Stimulated activated CD4-positive, alpha-beta T cell treated with anti-CD3 and anti-CD28 coated beads, Interleukin-12 subunit alpha, Interleukin-12 subunit beta, amount 100 ng/mL, for 48 hours (primary cell): ENCODE measurements around the gene OR2Y1.
A peak's percentile ranks its signal among the peaks of the same experiment; 100 is the strongest.
"Not testable (repeated sequence)": the region's sequence is repeated elsewhere in the genome, so short reads cannot be mapped to it uniquely, and the experiment has no call there.

Experiments used
- DNase-seq, 3 donors: peaks; one replicate each; pipeline ENCODE4 v3.0.0-alpha.2; 2020; ENCODE audit warnings: low read depth in 2 of 3, low spot score in 1 of 3

OR2Y1 gene

DNA sequence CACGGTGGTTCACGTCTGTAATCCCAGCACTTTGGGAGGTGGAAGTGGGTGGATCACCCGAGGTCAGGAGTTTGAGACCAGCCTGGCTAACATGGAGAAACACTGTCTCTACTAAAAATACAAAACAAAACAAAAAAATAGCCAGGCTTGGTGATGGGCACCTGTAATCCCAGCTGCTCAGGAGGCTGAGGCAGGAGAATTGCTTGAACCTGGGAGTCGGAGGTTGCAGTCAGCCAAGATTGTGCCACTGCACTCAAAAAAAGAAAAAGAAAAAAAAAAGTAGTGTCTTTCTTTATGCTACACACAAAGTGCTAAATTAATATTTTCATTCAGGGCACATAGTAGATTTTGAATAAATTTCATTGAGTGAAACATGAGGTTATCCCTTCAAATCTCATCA, 1.1 kb upstream of the OR2Y1 start:
- DNase-seq = not testable (repeated sequence)

DNA sequence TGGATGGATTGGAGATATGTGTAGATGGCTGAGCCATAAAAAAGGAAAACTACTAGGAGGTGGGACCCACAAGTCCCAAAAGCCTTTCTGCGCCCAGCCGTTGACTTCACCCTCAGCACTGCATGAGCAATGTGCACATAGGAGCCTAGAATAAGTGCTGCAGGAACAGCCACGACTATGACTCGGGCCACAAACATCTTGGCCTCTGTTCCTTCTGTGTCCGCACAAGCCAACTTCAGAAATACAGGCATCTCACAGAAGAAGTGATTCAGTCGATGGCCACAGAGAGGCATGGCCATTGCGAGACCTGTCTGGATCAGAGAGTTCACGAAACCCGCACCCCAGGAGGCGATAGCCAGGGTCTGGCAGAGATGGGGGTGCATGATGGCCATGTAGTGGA, 587 bp downstream of the OR2Y1 start:
- no peak for DNase-seq

DNA sequence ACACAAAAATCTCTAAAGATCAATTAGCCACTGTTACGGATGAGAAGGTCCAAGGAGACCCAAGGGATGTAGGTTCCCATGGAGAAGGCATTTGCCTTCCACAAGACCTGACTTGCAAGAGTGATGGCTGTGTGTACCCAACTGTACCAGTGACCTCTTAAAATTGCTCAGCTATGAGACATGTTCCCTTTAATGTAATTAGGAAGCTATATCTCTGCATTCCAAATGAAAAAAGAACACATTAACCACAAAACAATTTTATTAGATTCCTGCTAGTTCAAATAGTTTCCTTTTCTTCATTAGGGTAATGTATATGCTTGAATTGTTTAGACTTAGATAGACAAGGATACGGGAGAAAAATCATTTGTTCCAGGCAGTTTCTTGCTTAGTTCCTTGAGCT, 3.3 kb downstream of the OR2Y1 start:
- DNase-seq = no peak

DNA sequence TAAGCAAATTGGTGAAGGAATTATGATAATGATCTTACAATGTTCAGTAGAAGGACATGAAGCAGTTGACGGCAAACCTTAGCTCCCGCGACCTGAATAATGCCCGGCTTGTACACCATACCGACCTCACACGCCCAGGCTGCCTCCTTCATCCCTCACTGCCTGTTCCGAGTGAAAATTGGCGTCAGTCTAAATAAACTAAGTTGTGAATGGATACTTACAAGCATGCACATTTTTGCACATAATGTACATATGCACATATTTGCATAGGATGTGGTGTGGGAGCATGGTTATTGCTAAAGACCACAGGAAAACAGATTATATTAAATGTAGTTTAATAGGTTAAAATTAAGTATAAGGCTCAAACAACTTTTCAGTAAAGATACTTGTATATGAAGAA, 14.9 kb downstream of the OR2Y1 start:
- no peak for DNase-seq

DNA sequence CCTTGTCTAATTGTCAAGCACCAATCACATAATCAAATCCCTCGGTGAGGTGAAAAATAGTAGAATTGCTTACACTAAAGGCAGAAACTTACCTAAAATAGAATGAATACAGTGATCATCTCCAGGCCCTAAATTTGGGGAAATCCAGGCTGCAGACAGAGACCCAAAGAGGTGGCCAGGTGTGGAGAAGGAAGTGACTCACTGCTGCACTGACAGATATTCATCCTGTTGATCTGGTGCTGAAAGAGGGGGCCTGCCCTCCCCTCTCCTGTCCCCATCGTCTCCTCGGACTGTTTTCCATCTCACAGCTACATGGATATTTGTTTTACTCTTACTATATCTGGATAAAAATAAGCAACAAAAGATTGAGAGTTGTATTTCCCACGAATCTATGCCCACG, 15.9 kb downstream of the OR2Y1 start:
- no peak for DNase-seq

DNA sequence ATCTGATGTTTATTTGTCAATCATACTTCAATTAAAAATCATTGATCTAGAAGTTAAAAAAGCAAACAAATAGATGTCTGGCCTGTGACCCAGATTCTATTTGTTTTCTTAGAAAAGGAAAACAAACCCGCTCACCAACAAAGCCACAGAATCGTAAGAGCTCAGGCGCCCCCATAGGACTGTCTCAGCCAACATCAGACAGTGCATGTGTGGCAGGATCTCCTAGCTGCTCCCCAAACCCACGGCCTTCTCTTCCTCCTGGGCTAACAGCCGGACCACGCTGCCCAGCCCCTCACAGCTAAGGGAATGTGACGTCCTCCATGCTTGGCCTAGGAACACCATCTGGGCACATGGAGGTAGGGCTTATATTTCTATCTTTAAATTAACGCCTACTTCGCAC, 19.4 kb downstream of the OR2Y1 start:
- no peak for DNase-seq

DNA sequence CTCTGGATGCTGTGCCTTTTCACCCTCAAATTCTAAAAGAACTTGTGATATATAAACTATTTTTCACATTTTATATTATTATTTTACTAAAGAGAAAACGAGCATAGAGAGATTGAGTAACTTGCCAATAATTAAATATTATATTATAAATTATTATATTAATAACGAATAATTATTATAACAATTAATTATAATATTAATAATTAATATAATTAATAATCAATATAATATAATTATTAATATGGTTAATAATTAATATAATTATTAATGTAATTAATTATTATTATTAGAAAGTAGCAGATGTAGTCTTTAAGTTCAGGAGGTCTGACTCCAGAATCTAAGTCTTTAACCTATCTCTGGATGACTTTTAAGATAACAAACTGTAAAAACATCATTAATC, 20.1 kb downstream of the OR2Y1 start:
- DNase-seq = no peak

DNA sequence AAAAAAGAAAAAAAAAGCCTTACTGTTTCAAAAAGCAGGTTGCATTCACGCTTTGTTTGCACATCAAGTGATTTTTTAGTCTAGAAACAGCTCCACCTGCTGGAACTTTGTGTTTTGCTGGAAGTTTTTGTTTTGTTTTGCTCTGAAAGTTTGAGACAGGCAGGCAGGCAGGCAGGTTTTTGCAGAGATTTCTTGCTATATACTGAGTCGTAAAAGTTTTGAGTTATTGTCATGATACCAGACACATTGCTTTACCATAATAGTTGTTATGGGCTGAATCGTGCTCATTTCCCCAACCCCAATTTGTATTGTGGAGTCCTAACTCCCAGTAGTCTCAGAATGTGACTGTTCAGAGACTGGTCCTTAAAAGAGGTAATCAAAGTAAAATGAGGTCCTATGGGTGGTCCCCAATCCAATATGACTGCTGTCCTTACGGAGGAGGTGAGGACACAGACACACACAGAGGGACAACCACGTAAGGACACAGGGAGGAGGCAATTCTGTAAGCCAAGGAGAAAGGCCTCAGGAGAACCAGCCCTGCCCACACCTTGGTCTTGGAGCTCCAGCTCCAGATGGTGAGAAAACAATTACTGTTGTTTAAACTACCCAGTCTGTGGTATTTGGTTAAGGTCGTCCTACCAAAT, 20.9 kb downstream of the OR2Y1 start:
- peak in 2 of 3 donors; percentile 8 to 49 for DNase-seq

DNA sequence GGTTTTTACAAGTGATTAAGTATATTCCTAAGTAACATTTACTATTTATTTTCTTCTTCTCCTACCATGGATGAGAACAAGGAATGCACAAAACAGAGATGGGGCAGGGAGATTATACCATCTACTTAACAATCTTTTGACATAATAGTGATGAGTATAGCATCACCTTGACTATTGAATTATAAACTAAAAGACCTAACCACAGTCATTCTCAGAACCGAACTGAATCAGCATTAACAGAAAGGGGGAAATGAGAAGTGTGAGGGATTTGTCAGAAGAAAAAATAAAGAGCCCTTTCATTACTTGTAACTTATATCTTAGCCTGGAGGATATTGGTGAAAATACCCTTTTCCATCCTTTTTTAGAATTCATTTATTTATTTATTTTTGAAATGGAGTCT, 21.9 kb downstream of the OR2Y1 start:
- DNase-seq = no peak

DNA sequence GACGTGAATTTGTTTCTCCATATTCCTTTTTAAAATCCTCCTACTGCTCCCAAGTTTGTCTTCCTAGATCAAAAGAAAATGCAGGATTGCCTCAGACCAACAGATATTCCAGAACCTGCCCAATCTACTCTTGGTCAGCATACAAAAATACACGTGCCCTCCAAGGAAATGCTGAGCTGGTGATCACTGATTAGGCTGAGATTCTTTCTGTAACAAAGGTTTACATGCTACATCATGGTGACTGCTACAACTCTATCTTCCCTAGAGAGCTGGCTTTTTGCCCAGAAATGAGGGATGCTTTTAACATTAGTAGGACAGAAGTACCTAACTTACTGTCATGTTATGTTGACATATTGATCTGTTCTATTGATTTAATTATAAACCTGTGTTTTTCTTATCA, 35.5 kb downstream of the OR2Y1 start:
- DNase-seq = no peak

DNA sequence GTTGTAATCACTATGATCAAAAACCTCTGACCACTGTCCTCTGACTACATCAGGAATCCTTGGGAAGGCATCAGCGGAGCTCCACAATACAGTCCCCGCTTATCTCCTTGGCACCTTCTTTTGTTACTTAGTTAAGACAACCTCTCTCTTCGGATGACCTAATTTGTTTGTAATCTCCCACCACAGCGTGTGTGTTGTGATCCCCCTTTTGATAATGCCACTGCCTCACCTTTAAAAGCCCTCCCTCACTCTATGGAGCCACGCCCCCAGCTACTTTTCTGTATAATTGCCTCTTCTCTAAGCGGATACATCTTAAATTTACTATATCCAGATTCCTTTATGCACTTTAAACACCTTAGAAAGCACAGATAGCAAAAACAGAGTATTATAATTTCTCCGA, 35.9 kb downstream of the OR2Y1 start:
- no peak for DNase-seq

DNA sequence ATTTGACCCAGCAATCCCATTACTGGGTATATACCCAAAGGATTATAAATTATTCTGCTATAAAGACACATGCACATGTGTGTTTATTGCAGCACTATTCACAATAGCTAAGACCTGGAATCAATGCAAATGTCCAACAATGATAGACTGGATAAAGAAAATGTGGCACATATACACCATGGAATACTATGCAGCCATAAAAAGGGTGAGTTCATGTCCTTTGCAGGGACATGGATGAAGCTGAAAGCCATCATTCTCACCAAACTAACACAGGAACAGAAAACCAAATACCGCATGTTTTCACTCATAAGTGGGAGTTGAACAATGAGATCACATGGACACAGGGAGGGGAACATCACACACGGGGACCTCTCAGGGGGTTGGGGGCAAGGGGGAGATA, 36.5 kb downstream of the OR2Y1 start:
- not testable (repeated sequence) for DNase-seq

DNA sequence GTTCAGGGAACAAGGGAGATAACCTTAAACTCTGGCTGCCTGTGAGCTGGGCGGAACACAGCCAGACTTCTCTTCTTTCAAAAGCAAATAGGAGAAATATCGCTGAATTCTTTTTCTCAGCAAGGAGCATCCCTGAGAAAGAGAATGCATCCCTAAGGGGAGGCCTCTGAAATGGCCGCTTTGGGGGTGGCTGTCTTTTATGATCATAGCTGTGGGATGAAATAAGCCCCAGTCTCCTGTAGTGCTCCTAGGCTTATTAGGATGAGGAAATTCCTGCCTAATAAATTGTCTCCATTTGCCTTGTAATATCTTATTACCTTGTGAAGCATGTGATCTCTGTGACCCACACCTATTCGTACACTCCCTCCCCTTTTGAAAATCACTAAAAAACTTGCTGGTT, 39.4 kb downstream of the OR2Y1 start:
- DNase-seq = not testable (repeated sequence)

DNA sequence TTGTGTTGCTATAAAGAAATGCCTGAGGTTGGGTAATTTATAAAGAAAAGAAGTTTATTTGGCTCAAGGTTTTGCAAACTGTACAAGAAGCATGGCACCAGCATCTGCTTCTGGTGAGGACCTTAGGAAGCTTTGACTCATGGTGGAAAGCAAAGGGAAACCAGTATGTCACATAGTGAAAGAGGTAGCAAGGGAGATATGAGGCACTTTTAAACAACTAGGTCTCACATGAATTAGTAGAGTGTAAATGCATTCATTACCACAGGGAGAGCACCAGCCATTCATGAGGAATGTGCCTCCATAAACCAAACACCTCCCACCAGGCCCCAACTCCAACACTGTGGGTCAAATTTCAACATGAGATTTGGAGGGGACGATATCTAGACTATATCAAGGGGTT, 40.8 kb downstream of the OR2Y1 start:
- DNase-seq = no peak

DNA sequence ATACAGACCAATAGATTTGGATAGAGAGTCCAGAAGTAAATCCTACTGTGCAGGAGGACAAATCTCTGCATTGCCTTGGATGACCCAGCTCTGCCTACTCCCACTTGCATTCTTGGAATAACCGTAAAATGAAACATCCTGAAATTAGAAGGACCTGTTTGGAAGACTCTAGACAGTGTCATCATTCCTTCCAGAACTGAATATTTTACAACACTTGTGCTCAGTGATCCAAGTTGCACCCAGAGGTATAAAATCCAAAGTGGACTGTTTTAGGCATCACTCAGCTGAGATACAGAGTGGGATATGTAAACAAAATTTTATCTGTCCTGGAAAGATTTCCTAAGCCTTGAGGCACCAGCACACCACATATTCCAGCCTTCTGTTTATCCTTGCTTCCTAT, 43.7 kb downstream of the OR2Y1 start:
- DNase-seq = no peak

DNA sequence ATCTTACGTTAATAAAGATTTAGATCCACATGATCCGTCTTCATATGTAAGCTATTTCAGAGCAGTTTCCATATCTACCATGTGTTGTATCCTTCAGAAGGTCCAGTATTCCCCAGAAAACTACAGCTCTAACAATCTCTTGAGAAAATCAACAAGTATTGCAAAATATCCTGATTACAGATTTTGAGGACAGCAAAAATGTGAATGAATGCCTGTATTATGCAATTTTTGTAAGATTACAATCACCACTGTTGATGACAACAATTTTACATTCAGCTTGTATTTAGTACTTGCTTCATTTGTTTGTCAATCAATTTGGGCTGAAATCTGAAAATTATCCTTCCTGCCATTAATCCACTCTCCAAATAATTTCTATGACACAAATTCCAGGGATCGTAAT, 47.4 kb downstream of the OR2Y1 start:
- no peak for DNase-seq

DNA sequence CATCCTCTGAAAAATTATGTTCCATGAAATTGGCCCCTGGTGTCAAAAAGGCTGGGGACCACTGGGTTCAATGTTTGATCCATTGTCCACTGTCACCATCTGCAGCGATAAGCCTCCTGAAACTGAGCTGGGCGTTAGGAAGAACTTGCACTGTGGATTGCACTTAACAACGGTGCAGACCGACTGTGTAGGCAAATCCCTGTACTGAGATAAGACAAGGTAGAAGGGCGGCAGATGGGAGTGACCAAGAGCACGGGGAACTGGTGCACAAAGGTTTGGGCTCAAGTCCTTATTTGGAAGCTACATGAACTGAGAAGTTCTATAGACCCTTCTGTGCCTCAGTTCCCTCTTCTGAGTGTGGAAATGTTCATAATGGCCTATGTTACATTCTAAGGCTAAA, 48.8 kb downstream of the OR2Y1 start:
- DNase-seq = no peak

DNA sequence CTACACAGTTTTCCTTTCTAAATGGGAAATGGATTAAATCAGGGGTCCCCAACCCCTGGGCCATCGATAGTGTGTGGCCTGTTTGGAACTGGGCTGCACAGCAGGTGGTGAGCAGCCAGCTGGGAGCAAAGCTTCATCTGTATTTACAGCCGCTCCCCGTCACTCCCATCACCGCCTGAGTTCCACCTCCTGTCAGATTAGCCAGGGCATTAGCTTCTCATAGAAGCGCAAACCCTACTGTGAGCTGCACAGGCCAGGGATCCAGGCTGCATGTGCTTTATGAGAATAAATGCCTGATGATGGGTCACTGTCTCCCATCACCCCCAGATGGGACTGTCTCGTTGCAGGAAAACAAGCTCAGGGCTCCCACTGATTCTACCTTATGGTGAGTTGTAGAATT, 49.3 kb downstream of the OR2Y1 start:
- no peak for DNase-seq

DNA sequence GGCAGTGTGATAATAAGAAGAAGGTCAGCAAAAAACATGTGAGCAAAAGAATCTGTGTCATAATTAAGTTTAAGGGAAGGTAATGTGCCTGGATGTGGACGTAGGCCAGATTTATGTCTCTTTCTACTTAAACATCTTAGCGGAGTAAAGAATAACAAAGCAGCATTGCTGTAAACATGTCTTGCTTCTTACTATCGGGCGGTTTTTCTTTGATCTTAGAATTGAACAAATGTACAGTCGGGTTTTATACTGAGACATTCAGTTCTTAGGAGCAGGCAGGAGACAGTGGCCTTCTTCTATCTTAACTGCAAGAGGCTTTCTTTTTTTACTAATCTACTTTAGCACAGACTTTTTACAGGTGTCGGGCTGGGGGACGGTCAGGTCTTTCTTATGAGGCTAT, 50.1 kb downstream of the OR2Y1 start:
- no peak for DNase-seq
